ENCODE results near the gene CELF2.

Gene CELF2

DNA sequence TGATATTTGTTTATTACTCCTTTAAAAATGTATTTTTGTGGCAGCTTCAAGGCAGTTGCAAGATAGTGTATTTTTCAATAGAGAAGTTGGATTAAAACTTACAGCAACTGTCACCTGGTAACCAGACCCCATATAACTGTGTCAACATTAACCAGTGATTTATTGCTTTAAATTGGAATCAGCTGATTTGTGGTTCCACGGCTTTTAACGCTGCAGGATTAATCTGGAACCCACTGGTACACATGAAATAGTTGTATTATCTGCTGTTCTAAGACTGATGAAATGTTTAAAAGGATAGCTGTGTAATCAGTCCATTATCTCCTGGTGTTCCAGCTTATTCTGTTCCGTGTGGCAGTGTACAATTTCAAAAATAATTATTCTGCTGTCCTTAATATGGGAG is 180.2 kb downstream of the CELF2 start:
- no peak overlapping the region for H3K27ac ChIP-seq

GRCh38 chr10:11201911-11202310 is 184.2 kb downstream of the CELF2 start:
- H3K27ac ChIP-seq: no peak overlapping the region
- TF ChIP-seq CTCF (conservative IDR thresholded peaks at IDR 0.05): no peak

More for the DNA sequence above, 180.2 kb downstream of the CELF2 start:
- TF ChIP-seq CTCF (conservative IDR thresholded peaks at IDR 0.05): no peak

GRCh38 chr10:11204351-11204942 is 186.8 kb downstream of the CELF2 start:
- no peak overlapping the region for H3K27ac ChIP-seq
- no peak for TF ChIP-seq CTCF (conservative IDR thresholded peaks at IDR 0.05)

- TF ChIP-seq CTCF (conservative IDR thresholded peaks at IDR 0.05): no peak
- H3K27ac ChIP-seq: no peak overlapping the region
Observed at GRCh38 chr10:11205030-11205772, 187.5 kb downstream of the CELF2 start.

DNA sequence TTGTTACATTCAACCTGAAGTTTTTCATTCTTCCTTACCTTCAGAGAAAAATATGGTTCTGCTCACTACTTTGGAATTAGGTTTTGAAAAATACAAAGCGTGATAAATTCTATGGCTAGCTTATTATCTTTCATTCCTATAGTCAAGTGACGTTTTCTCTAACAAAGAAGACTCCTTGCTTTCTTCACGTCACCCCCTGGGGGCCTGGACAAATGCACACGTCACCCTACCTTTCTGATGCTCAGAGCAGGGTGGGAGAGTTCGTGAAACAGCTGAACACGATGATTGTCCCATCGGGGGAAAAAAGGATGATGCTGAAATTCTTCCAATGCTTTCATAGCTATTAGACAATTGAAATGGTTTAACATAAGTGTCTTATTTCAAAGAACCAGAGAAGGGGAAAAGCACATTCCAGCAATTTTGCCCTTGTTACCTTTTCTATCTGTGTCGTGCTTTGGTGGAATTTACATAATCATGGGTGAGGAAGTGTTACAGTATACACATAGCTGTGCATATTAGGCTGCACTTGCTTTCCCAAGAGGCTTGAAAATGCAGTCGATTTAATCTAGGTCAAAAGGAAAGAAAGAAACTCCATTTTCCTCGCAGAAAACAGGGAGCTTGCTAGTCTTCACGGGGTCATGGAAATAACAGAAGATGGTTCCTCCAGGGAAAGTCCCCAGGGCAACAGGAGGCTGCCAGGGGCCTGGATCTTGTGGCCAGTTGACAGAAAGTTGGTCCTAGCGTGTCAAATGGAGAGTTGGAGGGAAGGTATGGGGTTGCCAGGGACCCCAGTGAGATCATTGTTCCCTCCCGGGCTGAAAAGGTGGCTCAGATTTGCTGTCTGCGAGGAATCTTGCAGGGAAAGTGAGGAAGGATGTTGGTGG is 189.2 kb downstream of the CELF2 start:
- no peak overlapping the region for H3K27ac ChIP-seq
- TF ChIP-seq CTCF (conservative IDR thresholded peaks at IDR 0.05): no peak

DNA sequence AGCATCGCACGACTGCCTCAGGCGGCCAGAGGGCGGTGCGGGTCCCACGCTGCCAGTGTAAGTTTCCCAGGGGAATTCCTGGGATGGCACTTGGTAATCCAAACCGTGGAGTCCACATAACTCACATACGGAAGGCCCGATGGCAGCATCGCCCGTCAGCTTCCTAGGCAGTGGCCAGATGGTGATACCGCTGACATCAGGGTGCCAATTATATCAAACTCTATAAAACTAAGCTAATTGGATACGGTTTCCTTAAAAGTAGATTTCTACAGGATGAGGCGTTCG is 189.8 kb downstream of the CELF2 start:
- TF ChIP-seq CTCF (conservative IDR thresholded peaks at IDR 0.05): no peak
- H3K27ac ChIP-seq: no peak overlapping the region

- no peak overlapping the region for H3K27ac ChIP-seq
- TF ChIP-seq CTCF (conservative IDR thresholded peaks at IDR 0.05): no peak
Observed at GRCh38 chr10:11208243-11208642, 190.6 kb downstream of the CELF2 start.
